GM12878 (cell line): ENCODE data around the gene HMOX1. TPM values are rescaled to one million over a fixed set of nuclear protein-coding genes. Genes with fewer than 3 reads are reported as not detected.
A peak's percentile ranks its signal among the peaks of the same experiment; 100 is the strongest.

Experiments
- ATAC-seq: fragments of 200-7000 bp; cut with Tn5 transposase; 3 replicates; pipeline ENCODE4 v1.9.1; 2020; ENCODE audit warnings: mild to moderate bottlenecking, moderate library complexity
- BruUV-seq: library from RNA; stranded (reverse); fragments of 400-500 nt; replicated peaks from 2 replicates; lab custom pipeline; 2021; lab: Mats Ljungman, UMichigan
- CTCF ChIA-PET: fragments of 300-600 bp; sonication (Branson Sonifier 250); formaldehyde crosslinking; extraction: SDS; loops from one replicate; lab custom pipeline; 2021; ENCODE audit warnings: inconsistent platforms; lab: Yijun Ruan, JAX
- POLR2A ChIA-PET: fragments of 350-600 bp; formaldehyde crosslinking; extraction: SDS; loops from one replicate; lab custom pipeline; 2021; ENCODE audit warnings: inconsistent platforms; lab: Charles Lee
- RAD21 ChIA-PET: fragments of 300-600 bp; sonication (Branson Sonifier 250); formaldehyde crosslinking; loops from one replicate; lab custom pipeline; 2023; ENCODE audit warnings: antibody characterized with exemption; ENCODE audit not compliant: unreplicated experiment; lab: Charles Lee
- SMC1A ChIA-PET: fragments of 300-600 bp; sonication (Branson Sonifier 250); formaldehyde crosslinking; loops from one replicate; lab custom pipeline; 2023; ENCODE audit not compliant: unreplicated experiment, uncharacterized antibody; lab: Charles Lee
- DNase-seq: peaks from one replicate; pipeline ENCODE4 v3.0.0-alpha.2; 2011; ENCODE audit warnings: low read depth, low spot score
- FAIRE-seq: peaks from 3 replicates; lab custom pipeline; 2011; peaks lifted over from hg19 to GRCh38; lab: Jason Lieb, UNC
- H2AFZ ChIP-seq: 2 replicates; pipeline ENCODE4 v1.6.0; 2011; ENCODE audit warnings: low read depth, low read length, control low read depth; ENCODE audit not compliant: control insufficient read depth
- H3K27ac ChIP-seq: 2 replicates; pipeline ENCODE4 v1.5.1; 2011; ENCODE audit warnings: control low read depth; ENCODE audit not compliant: control insufficient read depth, insufficient read depth
- H3K27me3 ChIP-seq, 2 experiments: replicated peaks in 1 of 2; 2 replicates each; pipeline versions ENCODE4 v1.6.0 to v1.6.1; 2011; ENCODE audit warnings: low read length in 1 of 2; ENCODE audit not compliant: control insufficient read depth in 2 of 2, insufficient read depth in 2 of 2
- H3K36me3 ChIP-seq, 2 experiments: 2 replicates each; pipeline ENCODE4 v1.5.1; 2011; ENCODE audit warnings: low read length in 1 of 2; ENCODE audit not compliant: control insufficient read depth in 2 of 2, insufficient read depth in 2 of 2
- H3K4me1 ChIP-seq: 2 replicates; pipeline ENCODE4 v1.6.1; 2011; ENCODE audit warnings: mild to moderate bottlenecking, low read length, moderate library complexity, mixed read lengths; ENCODE audit not compliant: control insufficient read depth, insufficient read depth
- H3K4me2 ChIP-seq: 2 replicates; pipeline ENCODE4 v1.6.0; 2011; ENCODE audit warnings: control low read depth; ENCODE audit not compliant: control insufficient read depth, insufficient read depth
- H3K4me3 ChIP-seq: fragments of 200-600 bp; sonication (generic); 2 replicates; pipeline ENCODE4 v1.5.1; 2016
- H3K79me2 ChIP-seq: 2 replicates; pipeline ENCODE4 v1.6.0; 2011; ENCODE audit warnings: low read length; ENCODE audit not compliant: control insufficient read depth, insufficient read depth
- H3K9ac ChIP-seq: 2 replicates; pipeline ENCODE4 v1.8.0; 2011; ENCODE audit warnings: low read length, control low read depth, mixed read lengths; ENCODE audit not compliant: control insufficient read depth, insufficient read depth
- H3K9me3 ChIP-seq: replicated peaks from 3 replicates; pipeline ENCODE4 v1.5.1; 2011; ENCODE audit warnings: mild to moderate bottlenecking, low read length; ENCODE audit not compliant: control insufficient read depth, insufficient read depth
- H4K20me1 ChIP-seq: 2 replicates; pipeline ENCODE4 v1.6.0; 2011; ENCODE audit not compliant: control insufficient read depth, insufficient read depth
- TCF7 ChIP-seq: IDR thresholded peaks from 2 replicates; pipeline ENCODE4 v1.6.1; 2014; ENCODE audit warnings: antibody characterized with exemption, borderline replicate concordance
- WGBS: methylation state at CpG from one replicate; pipeline ENCODE4 v1.1.6; 2016; ENCODE audit warnings: low lambda C conversion rate; ENCODE audit not compliant: insufficient replicate concordance, insufficient coverage; ENCODE audit errors: missing lambda C conversion rate; 5-methylcytosine and 5-hydroxymethylcytosine counted together
- in situ Hi-C: fragments of 300-500 bp; cut with MboI; formaldehyde crosslinking; loops from 9 replicates; pipeline ENCODE4 v1.14.3; 2018; ENCODE audit warnings: mixed read lengths
- intact Hi-C: fragments of 100-400 bp; cut with micrococcal nuclease; formaldehyde crosslinking; loops from one replicate; pipeline ENCODE4 v1.14.2; 2022; ENCODE audit not compliant: unreplicated experiment
- polyA plus RNA-seq, 11 experiments: library from polyadenylated mRNA; depleted of rRNA in 4 of 11; unstranded in 6 of 11; stranded (reverse) in 5 of 11; fragments of >200 nt; fragmentation: Nextera tagmentation in 4 of 11; fragmentation: Illumina TruSeq in 1 of 11; extraction: Ambion mirVana in 4 of 11; extraction: Trizol in 1 of 11; gene quantifications; 1 replicate in 1 of 11; 2 replicates in 10 of 11; pipeline versions ENCODE4 v1.2.1 to v1.2.3, GENCODE V29; 2011 to 2016; ENCODE audit warnings: inconsistent platforms in 2 of 11, missing spikeins in 2 of 11, low read depth in 1 of 11
- total RNA-seq, 4 experiments: library from RNA; depleted of rRNA in 3 of 4; stranded (reverse); fragments of >200 nt in 3 of 4; fragmentation: Illumina TruSeq in 1 of 4; extraction: Trizol in 1 of 4; gene quantifications; 2 replicates each; pipeline versions ENCODE4 v1.2.1 to v1.2.3, GENCODE V29; 2013 to 2021
- TF ChIP-seq, protein P1 (sequence below): fragments of 450-650 bp; formaldehyde crosslinking; IDR thresholded peaks from 2 replicates; pipeline ENCODE4 v1.4.0; 2022; ENCODE audit warnings: mild to moderate bottlenecking, moderate library complexity
- TF ChIP-seq, protein P2 (sequence below): IDR thresholded peaks from 2 replicates; pipeline ENCODE4 v1.6.1; 2011; ENCODE audit warnings: borderline replicate concordance, low read depth, mild to moderate bottlenecking, moderate library complexity, mixed read lengths, low read length; ENCODE audit not compliant: insufficient read depth; ENCODE audit errors: extremely low read length

HMOX1 gene
- total and polyA plus RNA-seq, 10 of the 15 experiments (the other 5 are each of a cell fraction or from before 2014, with no cell fraction given), result 1.5 to 36.7 (median 18.8) TPM

DNA sequence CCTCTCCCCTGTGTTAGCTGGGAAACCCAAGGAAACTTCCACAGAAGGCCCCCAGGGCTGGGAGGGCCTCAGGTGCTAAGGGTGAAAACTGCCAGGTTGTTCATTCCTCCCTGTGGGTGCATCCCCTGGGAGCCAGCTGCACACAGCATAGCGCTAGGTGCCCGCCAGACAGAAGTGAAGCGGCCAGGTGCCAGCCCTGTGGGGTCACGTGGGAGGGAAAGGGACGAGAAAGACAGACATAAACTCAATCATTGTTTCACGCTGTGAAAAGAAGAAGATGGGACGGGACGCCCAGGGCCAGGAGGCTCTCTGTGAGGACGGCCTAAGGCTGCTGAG lies 31.6 kb upstream of the HMOX1 start:
- H3K36me3 ChIP-seq, result peaks cover 0 to 2% of the 10 kb centered on the region in 2 experiments; a peak in 2 of 4 replicates
- no peaks in the 10 kb centered on the region for H3K27me3 ChIP-seq
- WGBS, result 79% methylated on average over 9 of the region's 9 CpGs
- no peak overlapping the region for H2AFZ ChIP-seq
- no peak overlapping the region for H3K4me3 ChIP-seq
- no peaks in the 10 kb centered on the region for H3K79me2 ChIP-seq
- no peaks in the 10 kb centered on the region for H4K20me1 ChIP-seq
- CTCF ChIA-PET, result interaction anchor here (1.0 to 5.2 kb wide), 4 partner anchors 50 to 278 kb away, joined by 4 to 91 read pairs (median 42); partner anchors contain the start of gene TOM1
- H3K9ac ChIP-seq, result no peak overlapping the region
- POLR2A ChIA-PET, result interaction anchor here (0.5 to 2.5 kb wide), 4 partner anchors 9 to 1595 kb away, joined by 3 to 12 read pairs (median 4); no protein-coding TSS in a partner anchor
- FAIRE-seq (no peak), DNase-seq (no peak), ATAC-seq (no peak)
- no peak for TF ChIP-seq TCF7
- TF ChIP-seq, protein P1, sequence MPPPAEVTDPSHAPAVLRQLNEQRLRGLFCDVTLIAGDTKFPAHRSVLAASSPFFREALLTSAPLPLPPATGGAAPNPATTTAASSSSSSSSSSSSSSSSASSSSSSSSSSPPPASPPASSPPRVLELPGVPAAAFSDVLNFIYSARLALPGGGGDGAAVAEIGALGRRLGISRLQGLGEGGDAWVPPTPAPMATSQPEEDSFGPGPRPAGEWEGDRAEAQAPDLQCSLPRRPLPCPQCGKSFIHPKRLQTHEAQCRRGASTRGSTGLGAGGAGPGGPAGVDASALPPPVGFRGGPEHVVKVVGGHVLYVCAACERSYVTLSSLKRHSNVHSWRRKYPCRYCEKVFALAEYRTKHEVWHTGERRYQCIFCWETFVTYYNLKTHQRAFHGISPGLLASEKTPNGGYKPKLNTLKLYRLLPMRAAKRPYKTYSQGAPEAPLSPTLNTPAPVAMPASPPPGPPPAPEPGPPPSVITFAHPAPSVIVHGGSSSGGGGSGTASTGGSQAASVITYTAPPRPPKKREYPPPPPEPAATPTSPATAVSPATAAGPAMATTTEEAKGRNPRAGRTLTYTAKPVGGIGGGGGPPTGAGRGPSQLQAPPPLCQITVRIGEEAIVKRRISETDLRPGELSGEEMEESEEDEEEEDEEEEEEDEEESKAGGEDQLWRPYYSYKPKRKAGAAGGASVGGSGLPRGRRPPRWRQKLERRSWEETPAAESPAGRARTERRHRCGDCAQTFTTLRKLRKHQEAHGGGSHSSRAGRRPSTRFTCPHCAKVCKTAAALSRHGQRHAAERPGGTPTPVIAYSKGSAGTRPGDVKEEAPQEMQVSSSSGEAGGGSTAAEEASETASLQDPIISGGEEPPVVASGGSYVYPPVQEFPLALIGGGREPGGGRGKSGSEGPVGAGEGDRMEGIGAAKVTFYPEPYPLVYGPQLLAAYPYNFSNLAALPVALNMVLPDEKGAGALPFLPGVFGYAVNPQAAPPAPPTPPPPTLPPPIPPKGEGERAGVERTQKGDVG, result no peak
- TF ChIP-seq, protein P2, sequence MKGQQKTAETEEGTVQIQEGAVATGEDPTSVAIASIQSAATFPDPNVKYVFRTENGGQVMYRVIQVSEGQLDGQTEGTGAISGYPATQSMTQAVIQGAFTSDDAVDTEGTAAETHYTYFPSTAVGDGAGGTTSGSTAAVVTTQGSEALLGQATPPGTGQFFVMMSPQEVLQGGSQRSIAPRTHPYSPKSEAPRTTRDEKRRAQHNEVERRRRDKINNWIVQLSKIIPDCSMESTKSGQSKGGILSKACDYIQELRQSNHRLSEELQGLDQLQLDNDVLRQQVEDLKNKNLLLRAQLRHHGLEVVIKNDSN, result peak; percentile 4
- H3K4me1 ChIP-seq, result peaks cover 42% of the 10 kb centered on the region
- no peak overlapping the region for H3K4me2 ChIP-seq
- SMC1A ChIA-PET, result interaction anchor here (0.6 to 2.1 kb wide), 3 partner anchors 196 to 226 kb away, joined by 3 to 7 read pairs (median 3); no protein-coding TSS in a partner anchor
- BruUV-seq, result no TSS peak
- intact Hi-C loops (no loop called here), in situ Hi-C loops (no loop called here)
- RAD21 ChIA-PET, result interaction anchor here (4.0 kb wide), 1 partner anchor 233 kb away, joined by 30 read pairs; no protein-coding TSS in a partner anchor
- H3K9me3 ChIP-seq, result no peaks in the 10 kb centered on the region
- H3K27ac ChIP-seq, result no peak overlapping the region
